Endothelial cell of umbilical vein (primary cell): Measurements from ENCODE around the gene OGFRL1.

Source experiments
- CTCF ChIP-seq, 2 donors: IDR thresholded peaks; 1 replicate in 1 of 2; 2 replicates in 1 of 2; pipeline ENCODE4 v1.5.1; 2011; ENCODE audit warnings: low read length in 2 of 2, mild to moderate bottlenecking in 2 of 2, moderate library complexity in 2 of 2, control low read depth in 1 of 2, inconsistent platforms in 1 of 2, low read depth in 1 of 2; ENCODE audit not compliant: insufficient read depth in 1 of 2; ENCODE audit errors: extremely low read depth in 1 of 2
- EZH2 ChIP-seq: IDR thresholded peaks from 2 replicates; pipeline ENCODE4 v1.6.1; 2012; ENCODE audit warnings: borderline replicate concordance, low read depth, mild to moderate bottlenecking, moderate library complexity, low read length, inconsistent platforms; ENCODE audit not compliant: severe bottlenecking
- FOS ChIP-seq: IDR thresholded peaks from 2 replicates; pipeline ENCODE4 v1.6.1; 2011; ENCODE audit warnings: mild to moderate bottlenecking, low read length, moderate library complexity, borderline replicate concordance; ENCODE audit not compliant: insufficient read depth
- JUN ChIP-seq: IDR thresholded peaks from 2 replicates; pipeline ENCODE4 v1.6.1; 2011; ENCODE audit warnings: borderline replicate concordance, low read depth; ENCODE audit not compliant: insufficient read length, insufficient read depth
- MAX ChIP-seq: IDR thresholded peaks from 2 replicates; pipeline ENCODE4 v1.6.1; 2011; ENCODE audit not compliant: insufficient read depth, insufficient read length
- MYC ChIP-seq: IDR thresholded peaks from one replicate; pipeline ENCODE4 v1.6.1; 2011; ENCODE audit warnings: mild to moderate bottlenecking, low read depth, low read length
- POLR2A ChIP-seq: IDR thresholded peaks from 2 replicates; pipeline ENCODE4 v1.6.1; 2012; ENCODE audit warnings: low read depth, mild to moderate bottlenecking, control low read depth, low read length
- POLR2AphosphoS5 ChIP-seq: IDR thresholded peaks from 2 replicates; pipeline ENCODE4 v1.6.1; 2012; ENCODE audit warnings: low read depth, mild to moderate bottlenecking, control low read depth, low read length, moderate library complexity; ENCODE audit not compliant: insufficient read depth

GRCh38 chr6:71300561-71301168 lies 12.1 kb downstream of the OGFRL1 start:
- TF ChIP-seq CTCF (IDR thresholded peaks at IDR 0.05; ENCODE audit: extremely low read depth in 1 of 2, insufficient read depth in 1 of 2, low read depth in 1 of 2, low read length in 2 of 2), result no peak
- no peak for TF ChIP-seq POLR2A
- TF ChIP-seq EZH2, result no peak
- TF ChIP-seq FOS, result no peak
- TF ChIP-seq POLR2AphosphoS5, result no peak
- TF ChIP-seq JUN, result no peak
- TF ChIP-seq MAX, result no peak
- no peak for TF ChIP-seq MYC
